Amygdala (tissue), 56 donors: ENCODE results near the gene CEACAM20.
"Not testable (repeated sequence)": the region's sequence is repeated elsewhere in the genome, so short reads cannot be mapped to it uniquely, and the experiment has no call there.

Experiments used
- DNase-seq, 56 donors: peaks; one replicate each; lab custom pipeline; 2025; lab: John Stamatoyannopoulos, UW

The CEACAM20 gene

DNA sequence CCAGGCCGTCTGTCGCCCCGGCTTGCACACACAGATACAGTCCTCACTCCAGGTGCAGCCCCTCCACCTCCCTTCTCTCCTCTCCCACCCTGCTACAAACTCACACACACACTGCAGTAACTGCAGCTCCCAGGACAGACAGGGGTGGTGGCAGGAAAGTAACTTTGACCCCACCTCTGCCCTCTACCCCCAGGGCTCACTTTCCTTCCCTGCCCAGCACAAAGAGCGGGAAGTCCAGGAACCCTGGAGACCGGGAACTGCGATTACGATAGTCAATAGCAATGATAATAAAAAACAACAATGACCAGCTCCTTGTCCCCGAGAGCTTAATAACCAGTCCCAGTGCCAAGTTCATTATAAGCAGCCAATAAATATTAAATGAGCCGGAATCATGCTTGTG lies at the start of gene CEACAM20:
Gene CEACAM20, minus strand, starts transcription at position 140 of the 400 bp plus-strand sequence. CDS start 166 bp downstream, outside the sequence.
- DNase-seq: no peak

DNA sequence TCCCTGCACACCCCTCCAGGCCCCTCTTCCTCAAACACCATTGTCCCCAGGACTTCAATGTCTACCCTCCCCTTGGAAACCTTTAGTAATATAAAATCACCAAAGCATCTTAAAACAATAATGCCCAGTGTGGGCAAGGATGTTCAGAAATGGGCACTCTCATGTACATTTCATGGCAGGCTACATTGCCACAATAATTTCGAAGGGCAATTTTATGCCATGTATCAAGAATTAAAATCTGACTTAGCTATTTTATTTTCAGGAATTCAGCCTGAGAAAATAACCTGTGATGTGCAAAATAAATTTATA lies 48.0 kb upstream of the CEACAM20 start:
- no peak for DNase-seq

DNA sequence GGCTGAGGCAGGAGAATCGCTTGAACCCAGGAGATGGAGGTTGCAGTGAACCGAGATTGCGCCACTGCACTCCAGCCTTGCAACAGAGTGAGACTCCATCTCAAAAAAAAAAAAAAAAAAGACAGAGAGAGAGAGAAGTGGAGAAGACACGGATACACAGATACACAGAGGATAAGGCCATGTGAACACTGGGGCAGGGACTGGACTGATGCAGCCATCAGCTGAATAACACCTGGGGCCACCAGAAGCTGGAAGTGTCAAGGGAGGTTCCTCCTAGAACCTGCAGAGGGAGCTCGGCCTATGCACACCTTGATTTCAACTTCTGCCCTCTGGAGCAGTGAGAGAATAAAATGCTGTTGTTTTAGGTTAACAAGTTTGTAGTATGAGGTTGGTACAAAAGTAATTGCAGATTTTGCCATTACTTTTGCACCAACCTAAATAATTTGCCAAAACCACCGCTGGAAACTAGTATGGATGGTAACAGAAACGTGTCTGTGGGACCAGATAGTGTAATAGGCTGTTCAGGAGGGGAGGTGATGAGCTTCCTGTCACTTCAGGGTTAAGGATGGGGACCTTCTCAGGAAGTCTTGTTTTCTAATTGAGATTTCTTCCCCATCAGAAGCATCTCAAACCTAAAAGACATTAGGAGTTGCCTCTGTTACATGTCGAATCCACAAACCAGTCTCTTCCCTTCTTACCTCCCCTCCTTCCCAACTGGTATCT lies 47.5 kb upstream of the CEACAM20 start:
- DNase-seq: no peak

DNA sequence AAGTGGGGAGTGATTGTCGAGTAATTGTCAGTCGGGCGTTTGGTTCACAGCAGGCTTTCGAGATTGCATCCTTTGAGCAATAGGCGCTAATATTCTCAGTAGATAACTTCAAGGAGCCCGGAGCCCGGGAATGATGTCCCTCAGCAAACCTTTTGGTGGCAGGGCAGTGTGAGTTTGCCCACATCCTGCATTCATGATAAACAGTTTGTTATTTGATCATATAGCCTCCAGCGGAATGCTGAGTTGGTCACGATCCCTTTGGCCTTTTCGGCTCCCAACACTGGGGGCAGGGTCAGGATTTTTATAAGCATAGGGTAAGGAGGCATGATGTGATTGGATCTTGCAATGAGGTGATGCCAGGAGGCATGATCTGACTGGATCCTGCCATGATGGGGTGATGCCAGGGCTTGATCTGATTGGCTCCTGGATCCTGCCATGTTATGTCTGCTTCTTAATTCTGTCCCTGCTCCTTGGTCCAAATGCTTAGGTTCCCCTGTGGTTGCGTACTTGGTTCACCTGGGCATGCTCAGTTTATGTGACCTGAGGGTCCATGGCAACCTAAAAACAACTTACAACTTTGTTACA lies 45.7 kb upstream of the CEACAM20 start:
- no peak for DNase-seq

DNA sequence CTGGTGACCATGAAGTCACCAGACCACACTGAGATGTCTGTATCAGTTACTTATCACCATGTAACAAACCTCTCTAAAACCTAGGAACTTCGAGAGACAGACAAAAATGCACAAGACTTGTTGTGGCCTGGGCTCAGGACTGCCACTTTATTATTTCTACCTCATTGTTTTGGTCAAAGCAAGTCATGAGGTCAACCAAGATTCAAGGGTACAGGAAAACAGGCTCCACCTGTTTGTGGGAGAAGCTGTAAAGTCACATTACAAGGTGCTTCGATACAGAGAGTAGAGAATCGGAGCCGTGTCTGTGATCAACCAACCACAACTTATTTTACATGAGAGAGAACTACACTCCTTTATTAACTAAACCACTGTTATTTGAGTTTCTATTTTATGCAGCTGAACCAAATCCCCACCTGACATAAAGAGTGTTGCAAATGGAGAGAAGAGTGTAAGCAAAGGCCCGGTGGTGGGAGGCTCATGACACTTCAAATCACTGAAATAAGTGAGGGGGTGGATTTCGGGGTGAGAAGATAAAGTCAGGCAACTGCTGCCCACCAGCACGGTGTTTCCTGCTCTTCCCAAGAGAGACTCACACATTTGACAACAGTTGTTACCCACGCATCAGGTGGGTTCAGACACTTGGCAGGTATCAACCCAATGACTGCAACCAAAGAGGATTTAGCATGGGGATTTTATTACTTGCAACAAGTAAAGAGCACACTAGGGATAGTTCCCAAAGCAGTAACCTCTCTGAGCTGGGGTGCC lies 44.9 kb upstream of the CEACAM20 start:
- no peak for DNase-seq

DNA sequence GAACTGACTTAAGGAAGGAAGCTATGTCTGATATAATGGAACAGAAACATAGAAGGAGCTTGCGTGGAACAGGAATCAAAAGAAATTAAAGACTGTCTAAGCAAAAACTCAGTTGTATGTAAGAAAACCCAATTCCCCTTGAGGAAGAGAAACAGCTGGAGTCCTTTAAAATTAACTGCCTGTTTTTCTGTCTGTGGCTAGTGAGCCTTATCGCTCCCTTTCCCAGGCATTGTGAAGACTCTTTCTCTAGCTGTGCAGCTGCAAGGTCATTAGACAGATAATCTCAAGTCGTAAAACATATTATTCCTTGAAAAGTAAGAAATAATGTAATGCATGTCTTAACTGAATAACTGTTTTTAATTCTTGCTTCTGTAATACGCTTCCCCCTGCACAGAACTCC lies 44.2 kb upstream of the CEACAM20 start:
- DNase-seq: no peak

DNA sequence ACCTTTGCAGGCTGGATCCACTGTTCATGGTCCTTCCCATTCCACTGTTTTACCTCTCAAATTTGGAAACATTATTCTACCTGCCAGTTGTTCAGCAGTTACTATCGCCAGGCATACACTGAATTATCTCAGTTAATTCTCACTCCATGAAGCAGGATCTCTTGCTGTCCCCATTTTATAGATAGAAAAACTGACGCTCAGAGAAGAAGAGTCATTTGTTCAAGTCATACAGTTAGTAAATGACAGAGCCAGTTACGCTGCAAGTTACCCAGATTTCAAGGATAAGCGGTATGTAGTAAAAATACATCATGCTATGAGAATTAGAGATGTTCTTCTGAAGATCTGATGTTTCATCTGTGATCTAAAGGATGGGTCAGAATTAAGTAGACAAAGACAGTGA lies 43.7 kb upstream of the CEACAM20 start:
- DNase-seq: no peak

DNA sequence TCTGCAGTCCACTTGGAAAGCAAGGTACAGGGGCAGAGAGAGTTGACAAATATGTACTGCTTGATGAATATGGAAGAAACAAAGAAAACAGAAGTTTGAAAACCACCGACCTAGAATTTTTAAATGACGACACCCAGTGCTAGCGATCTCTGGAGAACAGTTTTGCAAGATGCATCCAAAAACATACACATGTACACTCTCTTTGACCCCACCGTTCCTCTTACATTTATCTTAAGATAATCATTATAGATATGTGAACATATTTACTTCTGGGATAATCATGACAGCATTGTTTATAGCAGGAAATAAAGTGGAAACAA lies 43.1 kb upstream of the CEACAM20 start:
- DNase-seq: no peak

DNA sequence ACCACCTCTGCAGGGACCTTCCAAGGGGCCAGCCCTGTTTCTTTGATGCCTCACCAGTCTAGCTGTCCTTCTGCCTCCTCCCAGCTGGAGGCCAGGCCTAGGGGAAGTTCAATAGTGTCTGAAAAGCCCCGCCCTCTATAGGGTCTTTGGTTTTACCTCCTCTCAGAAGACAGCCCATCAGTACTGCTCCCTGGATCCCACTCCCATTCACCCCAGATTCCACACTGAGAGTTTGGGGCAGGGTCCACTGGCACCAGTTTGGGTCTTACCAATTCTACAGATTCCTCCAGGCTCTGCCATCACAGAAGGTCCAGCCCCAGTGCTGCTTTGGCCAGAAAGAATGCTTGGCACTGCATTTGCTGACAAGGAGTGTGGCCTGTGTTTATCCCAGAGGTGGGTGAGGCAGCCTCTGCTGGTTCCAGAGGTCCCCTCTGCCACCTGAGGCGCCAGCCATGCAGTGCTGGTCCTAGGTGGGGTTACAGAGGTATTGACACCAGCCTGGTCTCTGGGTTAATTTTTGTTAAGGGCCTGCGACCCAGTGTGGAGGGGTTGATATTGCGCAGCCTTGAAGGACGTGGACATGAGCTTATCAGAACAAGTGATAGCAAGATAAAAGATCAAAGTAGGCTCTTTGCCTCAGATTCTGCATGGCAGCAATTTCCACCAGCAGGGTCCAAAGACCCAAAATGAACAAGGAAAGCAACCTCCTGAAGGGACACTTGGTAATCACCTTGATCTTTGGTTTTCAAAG lies 42.5 kb upstream of the CEACAM20 start:
- no peak for DNase-seq

DNA sequence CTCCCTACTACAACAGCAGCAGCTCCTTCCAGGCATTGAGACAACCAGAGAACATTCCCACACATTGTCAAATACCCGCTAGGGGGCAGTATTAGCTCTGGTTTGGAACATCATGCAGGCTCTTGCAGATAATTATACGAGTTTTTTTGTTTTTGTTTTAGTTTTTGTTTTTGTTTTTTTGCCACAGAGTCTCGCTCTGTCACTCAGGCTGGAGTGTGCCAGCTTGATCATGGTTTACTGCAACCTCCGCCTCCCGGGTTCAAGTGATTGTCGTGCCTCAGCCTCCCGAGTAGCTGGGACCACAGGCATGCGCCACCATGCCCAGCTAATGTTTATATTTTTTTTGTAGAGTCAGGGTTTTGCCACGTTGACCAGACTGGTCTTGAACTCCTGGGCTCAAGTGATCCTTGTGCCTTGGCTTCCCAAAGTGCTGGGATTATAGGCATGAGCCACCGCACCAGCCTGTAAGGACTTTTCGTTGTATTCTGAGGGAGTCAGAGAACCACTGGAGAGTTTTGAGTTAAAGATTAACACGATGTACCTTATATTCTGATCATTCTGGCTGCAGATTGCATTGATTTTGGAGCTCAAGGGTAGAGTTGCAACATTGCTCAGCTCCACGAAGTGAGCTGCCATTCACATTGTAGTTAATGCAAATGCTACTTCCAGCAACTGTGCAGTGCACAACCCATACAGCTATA lies 41.7 kb upstream of the CEACAM20 start:
- peak in 37 of 56 donors; percentile 0 to 83 (median 14) for DNase-seq

DNA sequence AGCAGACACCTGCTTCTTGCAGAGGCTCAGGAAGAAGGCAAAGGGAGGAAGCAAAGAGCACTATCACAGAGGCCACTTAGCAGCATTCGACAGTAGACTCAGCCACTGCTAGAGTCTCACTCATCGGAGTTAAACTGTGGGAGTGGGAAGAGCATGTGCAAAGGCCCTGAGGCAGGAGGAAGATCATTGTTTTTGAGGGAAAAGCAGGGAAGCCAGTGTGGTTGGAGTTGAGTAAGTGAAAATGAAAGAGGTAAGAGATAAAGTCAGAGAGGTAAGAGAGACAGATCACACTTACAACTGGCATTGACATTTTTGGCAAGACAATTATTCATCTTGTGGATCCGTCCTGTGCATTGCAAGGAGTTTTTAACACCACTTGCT lies 41.1 kb upstream of the CEACAM20 start:
- DNase-seq: no peak

DNA sequence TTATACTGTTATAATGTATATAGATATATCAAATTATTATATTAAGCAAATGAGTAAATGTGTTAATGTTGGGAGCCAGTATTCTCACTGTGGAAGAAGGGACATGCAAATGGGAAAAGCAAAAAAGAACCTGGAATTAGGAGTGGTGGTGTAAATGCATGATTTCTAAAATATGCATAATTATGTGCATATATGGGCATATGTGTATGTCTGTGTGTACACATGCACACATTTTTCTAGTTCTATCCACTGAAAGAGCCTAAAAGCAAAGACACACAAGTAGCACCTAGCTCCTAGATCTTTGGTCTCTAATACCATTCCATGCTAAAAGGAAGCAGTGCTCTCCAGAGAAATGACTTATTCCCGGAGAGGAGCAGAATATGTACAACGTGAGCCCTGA lies 38.3 kb upstream of the CEACAM20 start:
- DNase-seq: no peak

DNA sequence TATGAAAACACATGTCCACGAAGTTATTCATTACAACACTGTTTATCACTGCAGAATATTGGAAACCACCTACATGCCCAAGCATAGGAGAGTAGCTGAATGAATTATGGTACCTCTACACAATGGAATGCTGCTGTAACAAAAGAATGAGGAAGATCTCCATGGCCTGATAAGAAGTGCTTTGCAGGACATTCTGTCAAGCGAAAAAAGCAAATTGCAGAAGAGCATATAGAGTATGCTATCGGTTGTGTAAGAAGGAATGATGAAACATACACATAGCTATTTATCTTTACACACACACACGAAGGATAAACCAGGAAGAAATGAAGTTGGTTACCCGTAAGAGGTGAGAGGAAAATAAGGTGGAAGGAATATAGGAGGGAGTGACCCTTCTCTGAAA lies 37.5 kb upstream of the CEACAM20 start:
- DNase-seq: no peak

DNA sequence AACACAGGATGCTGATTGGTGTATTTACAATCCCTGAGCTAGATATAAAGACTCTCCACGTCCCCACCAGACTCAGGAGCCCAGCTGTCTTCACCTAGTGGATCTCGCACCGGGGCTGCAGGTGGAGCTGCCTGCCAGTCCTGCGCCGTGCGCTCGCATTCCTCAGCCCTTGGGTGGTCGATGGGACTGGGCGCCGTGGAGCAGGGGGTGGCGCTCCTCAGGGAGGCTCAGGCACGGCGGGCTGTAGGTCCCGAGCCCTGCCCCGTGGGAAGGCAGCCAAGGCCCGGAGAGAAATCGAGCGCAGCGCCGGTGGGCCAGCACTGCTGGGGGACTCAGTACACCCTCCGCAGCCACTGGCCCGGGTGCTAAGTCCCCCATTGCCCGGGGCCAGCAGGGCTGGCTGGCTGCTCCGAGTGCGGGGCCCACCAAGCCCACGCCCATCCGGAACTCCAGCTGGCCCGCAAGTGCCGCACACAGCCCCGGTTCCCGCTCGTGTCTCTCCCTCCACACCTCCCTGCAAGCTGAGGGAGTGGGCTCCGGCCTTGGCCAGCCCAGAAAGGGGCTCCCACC lies 33.7 kb upstream of the CEACAM20 start:
- DNase-seq: not testable (repeated sequence)

DNA sequence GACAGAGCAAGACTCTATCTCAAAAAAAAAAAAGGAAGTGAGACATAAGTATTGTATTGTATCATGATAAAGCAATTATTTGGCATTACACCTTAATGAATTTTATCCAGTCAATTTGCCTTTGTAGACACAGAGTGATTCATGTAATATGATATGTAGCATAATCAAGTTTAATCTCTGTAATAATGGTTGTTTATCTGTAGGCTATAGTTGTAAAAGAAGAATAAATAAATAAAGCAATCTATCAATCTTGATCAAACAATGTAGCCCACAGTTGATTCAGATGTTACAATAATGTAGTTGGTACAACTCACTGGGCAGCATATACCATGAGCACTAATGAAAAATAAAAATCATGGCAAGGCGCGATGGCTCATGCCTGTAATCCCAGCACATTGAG lies 28.5 kb upstream of the CEACAM20 start:
- DNase-seq: no peak

DNA sequence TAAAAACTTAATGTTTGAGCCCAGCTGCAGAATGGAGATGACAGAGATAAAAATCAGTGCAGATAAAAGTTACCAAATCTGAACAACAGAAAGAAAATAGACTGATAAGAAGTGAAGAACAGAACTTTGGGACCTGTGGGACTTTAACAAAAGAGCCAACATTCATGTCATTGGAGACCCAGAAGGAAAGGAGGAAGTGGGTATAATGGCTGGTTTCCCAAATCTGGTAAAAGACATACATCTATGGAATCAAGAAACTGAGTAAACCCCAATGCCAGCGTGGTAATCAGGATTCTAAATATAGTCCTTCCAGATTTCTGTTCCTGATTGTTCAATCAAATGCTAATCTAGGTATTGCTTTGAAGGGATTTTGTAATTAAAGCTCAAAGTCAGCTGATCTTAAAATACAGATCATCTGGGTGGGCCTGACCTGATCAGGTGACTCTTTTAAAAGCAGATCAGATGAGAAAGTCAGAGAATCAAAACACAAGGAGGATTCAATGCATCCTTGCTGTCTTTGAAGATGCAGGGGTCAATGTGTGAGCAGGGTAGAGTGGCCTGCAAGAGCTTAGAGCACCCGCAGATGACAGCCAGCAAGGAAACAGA lies 25.3 kb upstream of the CEACAM20 start:
- no peak for DNase-seq

DNA sequence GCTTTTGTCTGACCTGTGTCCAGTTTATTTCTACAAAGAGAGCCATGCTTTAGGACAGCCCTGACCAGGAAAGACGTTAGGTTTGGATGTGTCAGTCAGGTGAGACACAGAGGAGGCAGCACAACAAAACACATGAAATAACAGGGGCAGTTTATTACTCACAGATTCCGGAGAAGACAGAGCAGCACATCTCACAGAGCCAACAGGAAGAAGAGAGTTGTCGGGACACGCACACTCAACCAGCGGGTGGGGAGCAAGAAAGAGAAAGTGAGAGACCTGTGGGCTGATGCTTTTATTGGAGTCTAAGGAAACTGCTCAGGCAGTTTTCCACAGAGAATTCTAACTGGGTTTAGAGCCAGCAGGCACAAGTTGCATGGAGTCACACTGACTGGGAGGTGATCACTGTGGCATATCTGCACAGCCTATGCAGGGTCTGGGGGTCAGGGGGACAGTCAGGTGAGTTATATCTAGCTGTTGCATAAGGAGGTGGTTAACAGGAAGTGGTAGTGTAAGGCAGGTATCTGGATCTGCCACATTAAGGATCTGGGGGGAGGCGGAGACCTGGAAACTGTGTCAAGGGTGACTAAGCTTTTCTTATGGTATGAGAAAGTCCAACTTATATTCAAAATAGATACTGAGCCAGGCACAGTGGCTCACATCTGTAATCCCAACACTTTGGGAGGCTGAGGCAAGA lies 24.1 kb upstream of the CEACAM20 start:
- no peak for DNase-seq

DNA sequence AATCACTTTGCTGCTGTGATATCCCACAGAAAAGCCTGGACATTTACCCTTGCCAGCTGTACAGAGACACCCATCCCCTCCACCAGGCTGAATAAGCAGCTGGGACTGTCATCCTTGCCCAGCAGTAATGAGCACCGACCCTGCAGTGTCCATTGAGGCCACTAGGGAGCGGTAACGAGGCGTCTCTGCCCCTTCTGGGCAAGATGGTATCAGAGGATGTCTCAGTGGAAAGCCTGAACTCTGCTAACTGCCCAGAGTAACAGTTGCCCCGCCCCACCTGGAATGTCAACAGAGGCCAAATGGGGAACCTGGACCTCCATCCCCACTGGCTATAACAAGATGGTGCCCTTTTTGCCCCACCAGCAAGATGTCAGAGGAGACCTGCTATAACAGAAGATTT lies 22.8 kb upstream of the CEACAM20 start:
- no peak for DNase-seq

DNA sequence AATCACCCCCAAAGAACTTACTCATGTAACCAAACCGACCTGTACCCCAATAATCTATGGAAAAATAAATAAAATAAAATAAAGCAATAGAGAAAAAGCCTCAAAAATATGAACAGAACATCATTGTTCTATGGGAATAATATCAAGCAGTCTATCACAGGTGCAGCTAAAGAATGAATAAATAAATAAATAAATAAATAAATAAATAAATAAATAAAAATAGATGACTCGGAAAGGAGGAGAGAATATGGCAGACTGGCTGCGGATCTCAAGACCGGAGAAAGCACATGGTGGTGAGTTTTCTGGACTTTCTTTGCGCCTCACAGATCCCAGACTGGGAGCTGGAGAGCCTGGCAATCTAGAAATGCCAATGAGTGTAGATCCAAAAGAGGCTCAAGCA lies 22.4 kb upstream of the CEACAM20 start:
- DNase-seq: no peak
